Activated CD4-positive, alpha-beta T cell treated with anti-CD3 and anti-CD28 coated beads for 48 hours (primary cell): ENCODE data around the gene ABHD16A.
A peak's percentile ranks its signal among the peaks of the same experiment; 100 is the strongest.

Experiments
- DNase-seq: peaks from one replicate; pipeline ENCODE4 v3.0.0-alpha.2; 2020

Gene ABHD16A

DNA sequence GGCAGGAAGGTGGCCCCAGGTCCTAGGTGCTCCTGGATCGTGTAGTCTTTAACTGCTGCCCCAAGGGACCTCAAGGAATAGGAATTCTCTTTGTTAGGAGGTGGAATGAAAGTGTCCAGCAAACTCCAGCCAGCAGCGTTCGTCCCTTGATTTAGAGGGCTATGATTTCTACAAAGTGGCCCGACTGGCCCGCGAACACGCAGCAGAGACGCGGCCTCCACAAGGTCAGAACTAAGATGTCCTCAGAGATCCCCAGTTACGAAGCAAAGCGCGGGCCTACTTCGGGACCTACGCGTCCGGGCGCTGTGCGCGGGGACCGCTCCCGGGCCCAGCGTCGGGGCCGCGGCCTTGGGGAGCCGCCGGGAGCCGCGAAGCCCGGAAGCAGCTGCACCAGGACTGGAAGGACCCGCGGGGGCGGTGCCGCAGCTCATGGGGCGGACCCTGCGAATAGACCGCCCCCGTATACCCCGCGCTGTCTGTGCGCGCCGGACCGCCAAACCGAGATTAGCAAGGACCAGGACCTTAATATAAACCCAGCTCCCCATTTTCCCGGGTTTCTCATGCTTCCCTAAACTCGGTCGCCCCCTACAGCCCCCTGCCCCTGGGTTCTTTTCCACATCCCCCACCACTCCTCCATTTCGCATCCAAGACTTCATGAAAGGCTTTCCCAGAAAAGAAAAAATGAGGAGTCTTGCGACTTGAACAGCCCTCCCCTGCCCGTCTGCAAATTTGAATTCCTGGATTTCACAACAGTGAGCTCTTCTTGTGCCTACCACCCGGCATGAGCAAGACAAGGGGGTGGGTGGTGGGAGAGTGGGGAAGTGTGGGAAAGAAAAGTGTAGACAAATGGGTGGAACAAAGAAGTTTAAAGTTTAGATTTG lies 42.5 kb downstream of the ABHD16A start, which contains the start of gene C6orf47:
TSS of gene C6orf47 (minus strand) at position 398 of the 881 bp plus-strand sequence. CDS start 831 bp downstream, outside the sequence.
- peak; percentile 82 for DNase-seq

DNA sequence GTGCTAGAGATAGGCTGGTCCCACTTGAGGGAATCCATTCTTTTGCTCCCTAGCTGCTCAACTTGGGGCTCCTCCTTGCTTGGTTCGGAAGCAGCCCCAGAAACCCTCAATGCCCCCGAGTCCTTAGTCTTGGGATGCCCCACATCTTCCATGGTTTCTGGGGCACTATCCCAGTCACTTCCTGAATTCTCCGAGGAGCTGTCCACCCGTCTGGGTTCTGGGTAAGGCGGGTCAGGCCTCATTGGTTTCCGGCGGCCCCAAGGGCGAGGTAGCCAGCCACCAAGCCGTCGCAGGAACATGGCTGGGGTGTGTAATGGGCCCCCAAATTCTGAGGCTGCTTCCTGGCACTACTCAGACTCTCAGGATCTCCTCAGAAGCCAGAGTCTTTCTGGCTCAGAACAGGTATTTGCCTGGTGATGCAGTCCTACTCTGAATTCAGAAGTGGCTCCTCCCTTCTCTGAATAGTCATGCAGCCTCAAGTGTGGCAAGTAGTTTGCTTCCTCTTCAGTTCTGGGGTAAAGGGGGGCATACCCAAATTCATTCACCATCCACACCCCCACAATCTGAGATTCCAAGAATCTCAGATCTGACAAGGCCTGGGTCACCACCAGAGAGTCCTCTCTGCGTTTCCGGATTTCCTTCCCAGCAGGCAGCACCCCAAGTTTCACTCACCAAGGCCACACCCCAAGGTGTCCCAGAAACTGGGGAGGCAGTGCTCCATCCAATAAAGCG lies 43.3 kb downstream of the ABHD16A start:
- peak; percentile 50 for DNase-seq

DNA sequence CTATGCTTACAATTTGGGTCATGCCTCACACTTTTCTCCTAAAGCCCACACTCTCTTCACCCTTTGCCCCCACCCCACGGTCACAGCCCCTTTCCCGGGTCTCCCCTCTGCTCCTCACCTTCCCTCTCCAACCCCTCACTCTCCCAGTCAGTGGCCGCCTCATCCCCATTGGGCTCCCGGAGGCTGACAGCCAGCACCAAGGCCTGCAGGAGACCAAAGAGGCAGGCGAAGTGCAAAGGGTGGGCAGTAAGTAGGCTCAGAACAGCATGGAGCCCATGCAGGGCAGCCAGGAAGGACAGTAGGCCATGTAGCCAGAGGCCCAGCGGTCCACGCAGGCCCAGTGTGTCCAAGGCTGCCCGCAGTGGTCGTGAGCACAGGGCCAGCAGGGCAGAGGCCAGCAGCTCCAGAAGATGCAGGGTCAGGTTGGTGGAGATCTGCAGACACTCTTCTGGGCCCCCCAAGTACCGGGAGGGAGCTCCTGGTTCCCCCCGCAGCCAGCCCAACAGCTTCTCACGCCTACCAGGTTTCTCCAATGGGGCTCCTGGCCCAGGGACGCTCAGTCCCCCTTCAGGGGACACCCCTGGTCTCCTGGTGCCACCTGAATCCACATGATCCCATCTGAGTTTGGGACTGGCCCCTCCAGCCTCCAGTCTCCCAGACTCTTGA lies 44.0 kb downstream of the ABHD16A start:
- DNase-seq: no peak

DNA sequence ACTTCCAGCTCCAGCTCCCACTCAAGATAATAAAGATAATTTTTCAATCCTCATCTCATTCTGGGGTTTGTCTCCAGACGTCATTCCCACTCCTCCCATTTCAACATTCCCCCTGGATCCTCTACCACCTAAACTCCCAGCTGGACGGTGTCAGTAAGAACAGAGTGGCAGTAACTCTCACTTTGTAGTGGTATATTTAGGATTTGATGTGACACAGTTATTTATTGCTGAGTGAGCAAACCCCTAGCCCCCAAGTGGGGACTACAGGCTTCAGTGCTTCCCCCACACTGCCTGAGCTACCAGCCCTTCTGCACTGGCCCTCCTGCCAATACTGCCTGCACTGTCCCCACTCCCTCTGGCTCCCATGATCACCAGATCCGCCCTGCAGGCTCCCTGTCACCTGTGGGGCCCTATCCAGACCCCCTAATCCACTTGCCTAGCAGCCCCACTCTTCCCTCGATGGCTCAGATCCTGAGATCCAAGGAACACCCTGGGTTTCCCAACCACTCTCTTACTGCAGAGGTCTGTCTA lies 44.9 kb downstream of the ABHD16A start:
- no peak for DNase-seq

DNA sequence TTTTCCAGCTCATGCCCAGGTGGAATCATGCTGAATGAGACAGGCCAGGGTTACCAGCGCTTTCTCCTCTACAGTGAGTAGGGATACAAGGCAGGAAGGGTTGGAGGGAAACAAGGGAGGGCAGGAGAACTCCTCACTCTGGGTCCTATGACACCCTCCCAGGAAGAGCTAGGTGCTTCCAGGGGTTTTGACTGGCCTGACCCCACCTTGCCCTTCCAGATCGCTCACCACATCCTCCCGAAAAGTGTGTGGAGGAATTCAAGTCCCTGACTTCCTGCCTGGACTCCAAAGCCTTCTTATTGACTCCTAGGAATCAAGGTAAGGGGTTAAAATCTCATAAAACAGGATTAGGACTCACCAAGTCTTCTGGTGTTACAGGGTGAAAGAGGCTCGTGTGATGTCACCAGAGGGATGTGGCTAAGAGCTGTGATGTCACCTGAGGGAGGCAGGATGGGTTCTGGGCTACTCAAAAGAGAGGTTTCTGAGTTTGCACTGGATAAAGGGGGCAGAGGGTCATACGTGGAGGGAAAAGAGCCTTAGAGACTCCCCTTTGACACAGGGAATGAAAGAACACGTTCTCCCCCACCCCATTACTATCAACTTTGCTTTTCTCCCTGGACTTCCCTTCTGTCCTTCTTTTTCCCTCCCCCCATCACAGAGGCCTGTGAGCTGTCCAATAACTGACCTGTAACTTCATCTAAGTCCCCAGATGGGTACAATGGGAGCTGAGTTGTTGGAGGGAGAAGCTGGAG lies 45.5 kb downstream of the ABHD16A start:
- peak; percentile 52 for DNase-seq

DNA sequence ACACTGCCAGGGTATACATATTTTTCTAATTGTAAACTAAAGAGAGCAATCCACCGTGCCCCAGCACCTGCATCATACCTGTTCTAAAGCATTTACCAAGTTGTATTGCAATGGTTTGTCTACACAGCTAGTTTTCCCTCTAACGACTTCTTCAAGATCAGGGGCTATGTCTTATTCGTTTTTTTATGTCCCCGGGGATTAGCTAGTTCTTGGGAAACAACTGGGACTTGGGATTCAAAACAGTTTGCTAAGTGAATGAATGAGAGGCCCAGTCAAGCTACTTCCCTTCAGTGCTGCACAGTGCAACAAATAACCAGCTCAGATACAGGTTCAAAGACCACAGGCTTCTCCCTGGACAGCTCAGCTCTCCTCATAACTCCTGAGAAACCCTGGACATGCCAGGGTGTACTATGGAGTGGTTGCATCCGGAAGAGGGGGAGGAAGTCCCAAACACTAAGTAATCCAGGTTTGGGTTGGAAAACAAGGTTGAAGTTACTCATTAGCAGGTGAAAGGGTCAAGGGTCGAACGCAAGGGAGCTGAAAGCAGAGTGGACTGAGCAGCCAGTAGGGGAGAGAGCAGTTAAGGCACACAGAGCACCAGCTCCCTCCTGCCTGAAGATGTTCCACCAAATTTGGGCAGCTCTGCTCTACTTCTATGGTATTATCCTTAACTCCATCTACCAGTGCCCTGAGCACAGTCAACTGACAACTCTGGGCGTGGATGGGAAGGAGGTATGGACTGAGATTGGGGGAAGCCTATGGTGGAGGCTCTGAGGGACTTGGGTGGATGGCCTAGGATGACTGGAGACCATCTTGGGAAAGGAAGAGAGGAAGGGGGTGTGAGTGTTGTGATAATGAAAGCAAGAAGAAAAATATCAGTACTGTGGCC lies 47.5 kb downstream of the ABHD16A start, which contains the start of gene APOM:
TSS of gene APOM (plus strand) at position 546 of the 889 bp plus-strand sequence. CDS start at position 619, 73 bp downstream.
- DNase-seq: no peak

DNA sequence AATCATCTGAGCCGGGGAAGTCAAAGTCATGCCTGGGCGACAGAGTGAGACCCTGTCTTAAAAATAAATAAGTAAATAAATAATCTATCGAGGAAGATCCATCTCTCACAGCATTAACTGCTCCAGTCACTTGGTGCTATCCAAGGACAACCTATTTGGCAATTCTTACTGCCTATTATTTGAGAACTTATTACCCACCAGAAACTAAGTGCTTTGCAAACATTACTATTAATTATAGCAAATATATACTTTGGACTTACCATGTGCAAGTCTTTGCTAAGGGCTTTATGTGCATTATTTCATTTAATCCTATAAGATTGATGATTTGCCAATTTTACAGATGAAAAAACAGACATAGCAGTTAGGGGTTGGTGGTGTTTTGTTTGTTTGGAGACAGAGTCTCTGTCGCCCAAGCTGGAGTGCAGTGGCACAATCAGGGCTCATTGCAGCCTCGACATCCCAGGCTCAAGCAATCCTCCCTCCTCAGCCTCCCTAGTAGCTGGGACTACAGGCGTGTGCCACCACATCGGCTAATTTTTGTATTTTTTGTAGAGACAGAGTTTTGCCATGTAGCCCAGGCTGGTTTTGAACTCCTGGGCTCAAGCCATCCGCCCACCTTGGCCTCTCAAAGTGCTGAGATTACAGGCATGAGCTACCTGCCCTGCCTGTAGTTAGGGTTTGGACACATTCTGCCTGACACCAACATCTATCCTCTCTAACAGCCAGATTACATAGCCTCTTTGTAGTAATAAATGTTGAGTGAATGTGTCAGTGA lies 48.4 kb downstream of the ABHD16A start:
- DNase-seq: no peak

DNA sequence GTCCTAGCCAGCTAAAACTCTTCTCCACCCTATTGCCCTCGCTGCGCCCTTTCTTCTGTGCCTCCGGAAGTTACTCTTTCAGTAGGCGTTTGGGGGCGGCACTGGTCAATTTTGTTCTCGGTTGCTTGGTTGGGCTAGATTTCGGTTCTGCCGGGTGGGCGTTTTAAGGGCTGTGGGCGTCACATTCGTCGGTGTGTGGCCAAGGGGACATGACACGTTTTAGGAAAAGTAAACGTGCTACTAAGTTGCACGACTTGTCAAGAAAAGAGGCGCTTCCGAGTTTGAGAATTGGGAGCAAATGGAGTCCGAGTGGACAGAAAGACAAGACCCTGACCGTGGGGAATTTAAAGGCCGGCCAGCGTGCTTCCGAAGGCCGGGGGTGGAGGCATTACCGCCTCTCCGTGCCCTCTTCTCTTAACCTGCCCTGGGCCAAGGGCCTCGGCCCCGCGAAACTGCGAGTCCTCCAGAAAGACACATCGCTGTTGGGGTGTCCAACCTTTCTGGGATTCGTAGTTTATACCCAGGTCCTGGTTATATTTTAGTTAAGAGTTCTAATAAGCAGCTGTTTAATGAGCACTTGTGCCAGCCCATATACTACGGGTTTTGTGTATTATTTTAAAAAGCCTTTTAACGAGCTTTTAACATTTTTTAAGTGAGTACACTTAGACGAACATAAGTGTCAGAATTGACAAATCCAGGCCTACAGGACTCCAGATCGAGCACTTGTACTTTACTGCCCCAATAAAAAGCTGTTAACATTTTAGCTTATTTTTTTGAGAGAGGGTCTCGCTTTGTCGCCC lies 50.0 kb downstream of the ABHD16A start:
- peak; percentile 89 for DNase-seq

DNA sequence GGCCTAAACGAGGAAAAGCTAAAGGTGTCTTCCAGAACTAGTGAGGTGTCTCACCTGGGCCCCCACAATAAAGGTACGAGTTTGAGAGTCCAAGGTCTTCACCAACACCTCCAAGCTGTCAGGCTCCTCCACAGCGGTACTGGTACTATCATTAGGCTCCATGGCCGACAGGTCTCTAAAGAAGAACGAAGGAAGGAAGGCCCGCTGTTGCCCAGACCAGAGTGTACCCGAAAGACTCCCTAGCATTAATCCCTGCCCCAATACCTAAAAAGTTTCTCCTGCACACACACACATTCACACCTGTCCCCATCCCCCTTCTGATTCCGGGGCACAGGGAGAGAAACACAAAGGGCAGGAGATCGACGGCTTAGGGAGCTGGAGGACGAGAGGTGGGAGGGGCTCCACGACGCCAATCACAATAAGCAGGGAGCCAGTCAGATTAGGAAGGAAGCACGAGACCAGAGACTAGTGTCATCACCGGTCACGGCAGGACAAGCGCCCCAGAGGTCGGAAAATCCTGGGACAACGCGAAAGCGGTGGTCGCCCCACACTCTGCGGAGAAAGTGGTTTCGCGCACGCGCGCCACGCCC lies 51.4 kb downstream of the ABHD16A start:
- DNase-seq: no peak

DNA sequence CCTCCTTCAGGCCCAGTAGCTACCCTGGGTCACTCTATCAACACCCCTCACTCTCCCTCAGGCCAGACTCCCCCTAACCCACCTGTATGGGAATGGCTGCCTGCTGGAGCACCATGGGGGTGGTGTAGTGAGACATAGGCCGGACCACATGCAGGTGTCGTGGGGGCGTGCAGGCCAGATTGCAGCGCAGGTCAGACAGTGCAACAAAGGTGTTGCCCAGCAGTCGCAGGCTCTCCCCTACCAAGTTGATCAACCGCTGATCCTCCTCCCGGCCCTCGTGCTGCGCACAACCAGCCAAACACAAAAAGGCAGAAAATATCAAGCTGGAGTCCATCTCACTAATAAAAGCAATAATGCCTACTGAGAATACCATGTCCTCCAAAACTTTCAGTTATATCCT lies 57.8 kb downstream of the ABHD16A start:
- DNase-seq: no peak

DNA sequence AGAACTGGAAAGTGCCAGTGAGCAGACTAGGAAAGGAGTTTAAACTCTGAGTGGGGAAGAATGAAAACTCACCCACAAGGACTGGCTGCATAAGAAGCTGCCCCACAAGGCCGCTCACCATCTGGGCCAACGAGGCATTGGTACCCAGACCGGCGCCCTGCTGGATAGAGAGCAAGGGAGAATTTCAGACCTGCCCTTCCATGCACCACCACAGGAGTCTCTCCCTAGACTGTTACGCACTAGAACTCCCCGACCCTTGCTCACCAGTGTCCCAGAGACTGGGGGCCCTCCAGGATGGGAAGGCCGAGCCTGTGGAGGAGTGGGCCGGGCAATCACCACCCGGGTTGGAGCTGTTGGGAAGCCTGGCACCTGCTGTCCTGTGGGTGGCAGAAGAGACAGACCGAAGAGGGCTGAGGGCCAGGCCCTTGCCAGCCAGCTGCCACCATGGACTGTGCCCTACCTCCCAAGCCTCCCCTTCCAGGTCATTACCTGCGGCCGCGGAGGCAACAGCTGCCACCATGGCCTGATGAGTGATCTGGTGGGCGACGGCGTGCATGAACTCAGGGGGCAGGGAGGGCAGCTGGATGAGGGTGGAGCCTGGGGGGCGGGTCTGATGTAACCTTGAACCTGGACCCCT lies 59.2 kb downstream of the ABHD16A start:
- DNase-seq: no peak

DNA sequence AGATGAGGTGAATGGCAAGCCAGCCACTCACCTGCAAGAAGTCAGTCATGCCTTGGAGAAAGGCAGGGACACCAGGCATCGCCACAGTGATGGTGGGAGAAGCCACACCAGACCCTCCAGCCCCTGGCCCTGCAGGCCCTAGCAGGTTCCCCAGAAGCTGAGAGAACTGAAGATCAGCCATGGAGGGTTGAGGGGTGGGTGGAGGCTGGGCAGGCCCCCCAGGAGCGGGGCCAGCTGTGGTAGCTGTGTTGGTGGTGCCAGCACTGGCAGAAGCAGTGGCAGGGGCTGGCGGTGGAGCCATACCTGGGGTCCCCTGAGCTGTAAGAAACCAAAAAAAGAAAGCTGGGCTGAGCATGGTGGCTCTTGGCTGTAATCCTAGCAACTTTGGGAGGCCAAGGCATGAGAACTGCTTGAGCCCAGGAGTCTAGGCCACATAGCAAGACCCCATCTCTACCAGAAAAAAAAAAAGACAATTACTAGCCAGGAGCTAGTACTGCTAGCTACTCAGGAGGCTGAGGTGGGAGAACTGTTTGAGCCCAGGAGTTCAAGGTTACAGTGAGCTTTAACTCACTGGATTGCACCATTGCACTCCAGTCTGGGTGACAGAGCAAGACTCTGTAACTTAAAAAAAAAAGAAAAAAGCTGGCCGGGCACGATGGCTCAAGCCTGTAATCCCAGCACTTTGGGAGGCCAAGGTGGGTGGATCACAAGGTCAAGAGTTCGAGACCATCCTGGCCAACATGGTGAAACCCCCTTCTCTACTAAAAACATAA lies 60.1 kb downstream of the ABHD16A start:
- DNase-seq: no peak

DNA sequence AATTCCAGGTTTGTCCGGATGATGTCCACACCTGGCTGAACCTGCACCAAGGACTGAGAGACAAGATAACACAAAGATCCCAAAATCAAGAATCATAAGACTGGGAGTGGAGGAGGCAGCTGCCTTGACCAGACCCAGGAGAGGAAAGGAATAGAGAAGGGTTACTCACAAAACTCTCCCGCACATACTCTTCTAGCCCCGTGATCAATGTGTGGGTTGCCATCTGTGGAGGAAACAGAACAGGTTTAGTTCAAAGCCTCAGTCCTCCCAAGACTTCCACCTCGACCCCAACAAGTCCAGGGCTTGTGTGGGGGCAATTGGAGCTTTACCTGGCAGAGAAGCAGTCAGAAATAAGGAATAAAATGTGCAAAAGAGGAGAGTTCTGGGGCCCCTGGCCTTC lies 61.8 kb downstream of the ABHD16A start:
- no peak for DNase-seq

DNA sequence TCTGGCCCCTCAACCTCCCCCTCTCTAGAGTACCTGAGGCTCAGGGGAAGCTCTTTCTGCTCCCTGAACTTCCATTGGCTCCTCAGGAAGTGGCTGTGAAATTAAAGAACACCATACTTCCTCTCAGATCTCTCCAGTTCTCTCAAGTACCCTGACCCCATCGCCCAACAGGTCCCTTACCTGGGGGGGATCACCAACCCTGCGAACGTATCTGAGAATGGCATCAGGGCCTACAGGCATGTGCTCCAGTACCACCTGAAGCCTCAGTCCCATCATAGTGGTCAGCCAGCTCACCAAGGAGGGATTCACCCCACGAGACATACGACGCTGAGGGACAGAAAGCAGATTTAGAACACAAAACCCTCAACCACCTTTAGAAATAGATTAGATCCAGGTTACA lies 62.5 kb downstream of the ABHD16A start:
- DNase-seq: no peak

DNA sequence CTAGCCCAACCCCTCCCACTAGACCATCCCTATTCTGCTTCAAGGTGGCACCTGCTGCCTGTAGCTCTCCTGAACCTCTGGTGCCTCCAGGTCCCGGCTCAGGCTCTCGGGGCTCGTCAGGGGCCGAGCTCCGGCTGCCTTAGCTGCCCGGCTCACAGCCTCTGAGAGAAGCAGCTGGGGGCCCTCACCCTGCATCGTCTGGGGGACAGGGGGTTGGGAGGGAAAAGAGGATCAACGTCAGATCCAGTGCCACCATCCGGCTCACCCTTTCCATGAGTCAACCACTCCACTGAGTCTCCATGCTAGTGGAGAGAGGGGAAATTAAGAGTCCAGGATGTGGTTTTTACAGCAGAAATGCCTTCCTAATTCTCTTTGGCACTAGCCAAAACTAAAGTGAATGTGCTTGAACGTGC lies 63.7 kb downstream of the ABHD16A start:
- peak; percentile 49 for DNase-seq

DNA sequence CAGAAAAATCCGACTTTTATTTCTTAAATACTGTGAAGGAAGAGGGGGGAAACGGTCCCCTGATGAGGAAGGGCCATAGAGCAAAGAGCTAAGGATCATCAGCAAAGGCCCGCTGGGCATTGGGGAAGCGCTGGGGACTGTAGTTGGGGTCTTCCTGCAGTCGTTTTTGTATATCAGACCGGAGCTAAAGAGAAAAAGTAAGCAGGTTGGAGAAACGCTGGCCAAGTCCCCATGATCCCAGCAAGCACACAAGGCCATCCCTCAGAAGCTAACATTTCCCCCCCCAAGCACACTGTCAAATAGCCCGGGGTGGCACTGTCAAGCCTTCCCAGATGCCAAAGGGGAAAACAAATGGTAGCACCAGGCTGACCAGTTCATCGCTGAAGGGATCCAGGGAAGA lies 64.1 kb downstream of the ABHD16A start:
- no peak for DNase-seq
